ENCODE data around the gene SOS2. TPM values are rescaled to one million over a fixed set of nuclear protein-coding genes. Genes with fewer than 3 reads are reported as not detected.

SOS2 gene
- total RNA-seq (ENCODE audit: insufficient read depth, low replicate concordance) = 29.9 TPM

DNA sequence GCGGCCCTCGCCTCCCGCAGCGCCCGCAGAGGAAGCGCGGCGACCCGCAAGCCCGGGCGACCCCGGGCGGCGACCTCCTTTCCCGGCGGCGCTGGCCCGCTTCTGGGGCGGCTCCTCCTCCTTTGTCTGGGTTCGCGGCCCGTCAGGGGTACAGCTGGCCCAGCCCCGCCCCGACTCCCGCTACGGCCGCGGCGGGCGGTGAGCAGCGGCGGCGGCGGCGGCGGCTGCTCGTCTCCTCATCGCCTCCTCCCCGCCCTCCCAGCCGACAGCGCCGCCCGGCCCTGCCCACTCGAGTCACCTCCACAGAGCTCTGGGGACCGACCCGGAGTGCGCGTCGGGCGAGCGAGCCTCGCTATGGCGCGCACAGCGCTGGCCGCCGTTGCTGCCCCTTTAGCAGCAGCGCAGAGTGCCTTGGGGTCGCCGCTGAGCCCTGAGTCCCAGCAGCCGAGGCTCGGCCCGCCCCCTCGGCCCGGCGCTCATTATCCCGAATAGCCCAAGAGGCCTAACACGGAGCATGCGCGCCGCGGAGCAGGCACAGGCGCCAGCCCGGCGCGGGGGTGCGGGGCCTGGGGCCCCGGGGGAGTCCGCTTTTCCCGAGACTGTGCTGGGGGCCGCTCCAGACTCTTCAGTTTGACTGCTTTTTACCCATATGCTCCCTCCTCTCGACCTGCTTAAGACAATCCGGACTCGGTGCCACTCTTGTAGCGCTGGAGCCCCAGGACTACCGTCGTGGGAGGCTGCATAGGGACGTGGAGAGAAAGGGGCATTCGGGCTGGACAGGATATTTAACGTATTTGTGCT is at the start of gene SOS2:
SOS2 (minus strand) TSS at position 104 of the 801 bp plus-strand sequence. CDS start 295 bp downstream, outside the sequence.
- peak; percentile 93 for DNase-seq (ENCODE audit: low spot score)

DNA sequence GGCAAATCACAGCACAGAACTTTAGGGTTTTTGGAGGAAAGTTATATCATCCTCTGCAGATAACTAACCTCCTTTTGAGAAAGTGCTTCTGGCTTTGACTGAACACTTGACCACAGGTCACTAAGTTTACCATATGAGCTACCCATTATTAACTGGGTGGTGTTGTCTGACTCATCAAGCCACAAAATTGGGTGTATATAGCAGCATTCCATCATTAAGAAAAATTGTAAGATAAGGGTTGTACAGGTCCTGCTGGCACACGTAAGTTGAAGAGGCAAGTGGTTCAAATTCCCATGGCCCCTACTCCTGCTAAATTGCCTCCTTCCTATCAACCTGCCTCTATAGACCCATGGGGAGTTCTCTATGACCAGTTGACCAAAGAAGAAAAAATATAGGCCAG is 41.1 kb upstream of the SOS2 start:
- DNase-seq (ENCODE audit: low spot score) = no peak

GRCh38 chr14:50270932-50271331 is 39.6 kb upstream of the SOS2 start:
- DNase-seq (ENCODE audit: low spot score) = no peak

DNA sequence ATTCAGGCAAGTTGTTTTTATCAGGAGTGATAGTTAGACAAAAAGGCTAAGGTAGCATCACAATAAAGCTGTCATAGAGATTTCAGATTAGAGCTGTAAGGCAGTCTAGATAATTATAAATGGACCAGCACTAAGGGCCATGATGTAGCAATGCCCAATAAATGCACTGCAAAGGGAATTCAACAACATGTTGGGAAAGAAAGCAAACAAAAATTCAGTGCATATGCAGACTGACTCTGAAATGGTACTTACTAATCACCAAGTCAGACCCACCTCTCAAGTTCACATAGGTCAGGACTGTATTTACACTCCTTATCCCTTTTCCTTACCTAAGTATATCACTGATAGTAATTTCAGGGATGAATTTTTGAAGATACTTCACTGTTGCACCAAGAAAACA is 33.7 kb upstream of the SOS2 start:
- DNase-seq (ENCODE audit: low spot score) = no peak

- peak; percentile 8 for DNase-seq (ENCODE audit: low spot score)
Observed at GRCh38 chr14:50263321-50263720, 31.9 kb upstream of the SOS2 start.

DNA sequence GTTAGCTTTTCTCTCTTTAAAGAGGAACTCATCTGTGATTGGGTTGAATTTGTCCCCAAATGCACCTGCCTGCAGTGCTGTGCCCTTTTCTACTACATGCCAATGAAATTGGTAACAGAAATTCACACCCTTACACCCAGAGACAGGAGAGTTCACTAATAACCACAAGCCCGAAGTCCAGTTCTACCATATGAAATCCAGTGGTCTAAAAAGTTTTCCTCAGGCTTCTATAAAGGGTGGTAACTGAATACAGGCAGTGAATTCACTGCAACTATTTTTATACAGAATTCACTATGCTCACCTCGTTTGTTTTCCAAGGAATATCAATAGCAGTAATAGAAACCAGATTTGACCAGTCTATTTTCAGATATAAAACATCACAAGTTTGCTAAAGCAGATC is 31.5 kb upstream of the SOS2 start:
- no peak for DNase-seq (ENCODE audit: low spot score)

DNA sequence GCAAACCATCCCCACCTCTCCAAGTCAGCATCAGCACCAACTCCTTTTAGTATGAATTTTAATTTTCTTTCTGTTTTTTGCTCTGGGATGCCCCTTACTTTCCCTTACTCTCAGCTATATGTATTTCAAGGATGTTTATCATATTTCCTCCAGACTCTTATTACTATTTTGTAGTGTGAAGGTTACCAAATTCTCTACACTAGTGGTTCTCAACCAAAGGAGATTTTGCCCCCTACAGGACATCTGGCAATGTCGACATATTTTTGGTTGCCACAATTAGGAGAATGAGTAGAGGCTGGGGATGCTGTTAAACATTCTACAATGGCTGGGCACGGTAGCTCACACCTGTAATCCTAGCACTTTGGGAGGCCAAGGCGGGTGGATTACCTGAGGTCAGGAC is 29.1 kb upstream of the SOS2 start:
- no peak for DNase-seq (ENCODE audit: low spot score)

DNA sequence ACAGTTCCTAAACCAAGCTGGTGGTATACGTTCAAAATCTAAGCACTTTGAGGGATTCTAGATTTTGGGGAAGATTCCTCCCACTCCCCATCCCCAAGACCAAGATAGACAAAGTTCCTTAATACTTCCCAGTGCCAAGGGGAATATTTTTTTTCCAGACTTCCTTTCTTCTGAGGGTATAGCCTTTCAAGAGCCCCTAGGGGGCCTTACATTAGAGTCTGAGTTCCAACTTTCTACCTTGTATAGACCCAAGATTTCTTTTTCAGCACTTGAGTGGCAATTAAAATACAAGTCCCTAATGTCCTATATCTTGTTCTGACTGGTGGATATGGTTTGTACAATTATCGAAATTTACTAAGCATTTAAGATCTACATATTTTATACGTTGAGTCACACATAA is 28.7 kb upstream of the SOS2 start:
- DNase-seq (ENCODE audit: low spot score) = no peak

DNA sequence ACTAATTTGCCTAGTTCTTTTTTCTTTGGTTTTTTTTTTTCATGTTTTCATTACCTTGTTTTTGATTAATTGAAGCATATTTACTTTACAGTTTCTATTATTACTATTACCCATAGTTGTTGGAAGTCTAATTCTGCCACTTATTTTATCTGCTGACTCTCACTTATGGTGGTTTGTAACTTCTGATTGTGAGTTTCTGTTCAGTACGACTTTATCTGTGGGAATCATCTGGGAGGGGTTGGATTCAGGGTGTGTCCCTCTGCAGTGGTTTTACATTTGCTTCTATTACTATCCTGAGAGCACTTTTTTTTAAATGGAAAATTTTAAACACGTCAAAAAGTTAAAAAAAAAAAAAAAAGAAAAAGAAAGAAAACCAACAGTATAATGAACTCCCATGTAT is 26.4 kb upstream of the SOS2 start:
- no peak for DNase-seq (ENCODE audit: low spot score)

- DNase-seq (ENCODE audit: low spot score) = no peak
Observed at GRCh38 chr14:50254248-50254647, 22.9 kb upstream of the SOS2 start.

DNA sequence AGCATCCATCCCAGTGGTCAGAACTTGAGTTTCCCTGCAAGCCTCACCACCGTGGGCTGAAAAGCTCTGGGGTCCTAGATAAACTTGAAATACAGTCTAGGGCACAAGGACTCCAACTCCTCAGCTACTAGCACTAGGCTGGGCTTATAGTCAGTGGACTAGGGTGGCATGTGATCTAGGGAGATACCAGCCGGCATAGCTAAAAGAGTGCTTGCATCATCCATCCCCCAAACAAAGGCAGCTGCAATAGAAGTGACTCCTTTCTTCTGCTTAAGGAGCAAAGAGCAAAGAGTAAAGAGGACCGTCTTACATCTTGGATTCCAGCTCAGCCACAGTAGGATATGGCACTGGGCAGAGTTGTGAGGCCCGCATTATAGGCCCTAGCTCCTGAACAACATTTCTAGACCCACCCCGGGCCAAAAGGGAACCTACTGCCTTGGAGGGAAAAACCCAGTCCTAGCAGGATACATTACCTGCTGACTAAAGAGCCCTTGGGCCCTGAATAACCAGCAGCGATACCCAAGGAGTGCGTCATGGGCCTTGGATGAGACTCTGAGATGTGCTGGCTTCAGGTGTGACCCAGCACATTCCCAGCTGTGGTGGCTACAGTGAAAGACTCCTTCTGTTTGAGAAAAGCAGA is 17.9 kb upstream of the SOS2 start:
- no peak for DNase-seq (ENCODE audit: low spot score)

GRCh38 chr14:50247245-50247644 is 15.9 kb upstream of the SOS2 start:
- DNase-seq (ENCODE audit: low spot score) = no peak

DNA sequence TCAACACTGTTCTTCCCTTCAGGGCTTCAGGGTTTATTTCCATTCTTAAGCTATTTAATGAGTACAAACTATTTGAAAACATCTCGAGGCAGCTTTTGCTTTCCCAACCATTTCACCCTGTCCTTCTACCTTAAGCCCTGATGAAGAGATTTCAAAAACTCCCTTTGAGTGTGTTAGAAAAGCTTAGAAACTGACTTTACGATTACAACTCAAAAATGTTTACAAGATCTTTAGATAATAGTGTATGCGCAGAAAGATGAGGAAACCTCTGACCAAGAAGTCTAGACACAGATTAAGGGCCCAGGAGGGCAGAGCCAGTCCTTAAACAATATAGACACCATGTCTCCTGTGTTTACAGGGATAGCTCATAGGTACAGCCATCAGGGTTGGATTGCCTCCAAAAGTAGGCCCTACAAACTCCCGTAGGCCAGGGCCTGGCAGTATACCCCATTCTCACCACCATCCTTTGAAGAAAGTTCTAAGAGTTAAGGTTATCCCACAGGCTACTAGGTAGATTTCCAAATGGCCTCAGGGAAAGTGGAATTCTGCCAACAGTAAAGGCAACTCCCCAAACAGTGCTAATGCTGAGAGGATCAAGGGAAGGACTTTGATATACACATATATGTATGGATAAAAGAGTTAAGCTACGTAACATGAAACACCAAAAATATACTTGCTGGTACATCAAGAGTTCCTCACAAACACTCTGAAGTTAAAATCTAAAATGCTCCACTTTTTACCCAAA is 11.4 kb upstream of the SOS2 start:
- DNase-seq (ENCODE audit: low spot score) = no peak

DNA sequence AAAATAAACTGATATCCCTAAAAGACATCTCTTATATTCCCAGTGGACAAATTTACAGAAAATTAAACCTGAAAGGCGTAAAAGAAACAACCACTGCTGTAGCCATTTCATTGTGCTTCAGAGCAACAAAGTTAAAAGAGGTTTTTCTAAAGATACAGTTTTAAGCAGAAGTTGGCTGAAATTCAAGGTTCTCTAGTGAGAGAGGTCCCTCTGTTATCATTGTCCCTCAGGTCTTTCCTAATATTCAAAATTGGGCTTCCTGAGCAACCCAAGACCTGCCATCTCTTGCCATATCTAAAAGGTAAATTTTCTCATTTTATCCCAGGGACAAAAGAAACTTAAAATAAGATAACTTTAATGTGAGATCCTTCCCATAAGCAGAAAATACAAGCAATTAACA is 10.7 kb upstream of the SOS2 start:
- no peak for DNase-seq (ENCODE audit: low spot score)

GRCh38 chr14:50237427-50237826 is 6.0 kb upstream of the SOS2 start:
- DNase-seq (ENCODE audit: low spot score) = no peak

- DNase-seq (ENCODE audit: low spot score) = no peak
Observed at GRCh38 chr14:50233951-50234250, 2.5 kb upstream of the SOS2 start.

DNA sequence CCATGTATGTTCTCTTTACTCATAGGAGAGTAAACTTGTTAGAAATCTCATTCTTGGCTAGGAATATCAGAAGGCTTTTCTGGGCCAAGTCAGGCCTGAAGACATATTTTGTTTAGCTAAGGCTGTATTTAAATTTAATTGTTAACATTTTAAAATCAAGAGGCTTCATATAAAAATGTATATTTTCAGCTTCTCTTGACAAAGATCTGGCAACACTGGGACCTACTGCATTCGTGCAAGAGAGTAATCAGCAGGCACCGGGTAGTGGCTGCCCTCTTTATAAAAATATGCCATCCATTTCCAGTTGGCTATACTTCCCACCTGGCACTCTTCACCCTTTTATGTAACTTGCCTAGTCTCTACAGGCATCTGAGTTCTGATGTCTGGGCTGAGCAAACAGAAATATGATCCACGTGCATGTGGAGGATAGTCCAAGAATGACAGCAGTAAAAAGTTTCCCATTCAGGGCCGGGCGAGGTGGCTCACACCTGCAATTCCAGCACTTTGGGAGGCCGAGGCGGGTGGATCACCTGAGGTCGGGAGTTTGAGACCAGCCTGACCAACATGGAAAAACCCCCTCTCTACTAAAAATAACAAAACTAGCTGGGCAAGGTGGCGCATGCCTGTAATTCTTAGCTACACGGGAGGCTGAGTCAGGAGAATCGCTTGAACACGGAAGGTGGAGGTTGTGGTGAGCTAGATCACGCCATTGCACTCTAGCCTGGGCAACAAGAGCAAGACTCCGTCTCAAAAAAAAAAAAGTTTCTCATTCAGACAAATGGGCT is 2.0 kb upstream of the SOS2 start:
- no peak for DNase-seq (ENCODE audit: low spot score)

DNA sequence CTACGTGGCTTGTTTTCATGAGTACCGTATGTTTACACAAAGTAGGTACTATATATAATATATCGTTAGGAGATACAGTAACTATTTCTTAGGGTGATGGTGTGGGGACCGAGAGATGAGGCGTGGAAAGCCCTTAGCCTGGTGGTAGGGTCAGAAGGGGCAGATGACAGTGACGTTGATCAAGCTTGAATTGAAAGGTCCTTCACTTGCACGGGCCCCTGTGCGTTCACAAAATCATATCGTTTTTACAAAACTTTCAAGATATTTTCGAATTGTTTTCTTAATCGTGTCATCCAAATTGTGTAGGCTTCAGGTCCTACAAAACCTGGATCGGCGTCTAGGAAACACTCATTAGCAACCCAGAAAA is 881 bp upstream of the SOS2 start:
- no peak for DNase-seq (ENCODE audit: low spot score)

DNA sequence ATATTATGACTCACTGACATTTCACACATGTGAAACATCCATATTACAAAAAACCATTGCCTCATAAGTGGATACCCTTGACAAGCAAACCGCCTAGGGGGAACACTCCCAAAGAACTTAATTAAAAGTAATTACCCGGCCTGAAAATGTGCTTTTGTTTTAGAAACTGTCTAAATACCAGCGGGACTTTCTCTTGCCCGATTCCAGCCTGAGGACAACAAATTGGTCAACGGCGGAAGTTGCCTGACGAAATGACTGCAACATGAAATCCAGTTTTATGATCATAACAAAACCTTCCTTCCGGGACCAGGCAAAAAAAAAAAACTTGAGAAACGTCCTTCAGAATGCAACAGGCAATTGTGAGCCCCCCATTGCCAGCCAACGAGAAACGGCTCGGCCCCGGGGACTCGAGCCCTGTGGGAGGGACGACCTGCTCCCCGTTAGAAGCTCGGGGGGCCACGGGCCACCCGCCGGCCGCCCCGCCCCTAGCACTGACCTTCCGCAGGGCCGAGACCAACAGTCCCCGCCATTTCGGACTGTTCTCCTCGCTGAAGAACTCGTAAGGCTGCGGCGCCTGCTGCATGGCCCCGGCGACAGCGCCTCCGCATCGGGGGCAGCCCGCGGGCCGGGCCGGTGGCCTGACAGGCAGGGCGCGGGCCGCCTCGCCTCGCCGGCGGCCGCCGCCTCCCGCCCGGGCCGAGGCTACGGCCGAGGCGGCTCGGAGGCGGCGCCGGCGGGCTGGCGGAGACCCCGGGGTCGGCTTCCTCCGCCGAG is 490 bp downstream of the SOS2 start:
- DNase-seq (ENCODE audit: low spot score) = peak; percentile 72

- no peak for DNase-seq (ENCODE audit: low spot score)
Observed at GRCh38 chr14:50230401-50230700, 1.0 kb downstream of the SOS2 start.

DNA sequence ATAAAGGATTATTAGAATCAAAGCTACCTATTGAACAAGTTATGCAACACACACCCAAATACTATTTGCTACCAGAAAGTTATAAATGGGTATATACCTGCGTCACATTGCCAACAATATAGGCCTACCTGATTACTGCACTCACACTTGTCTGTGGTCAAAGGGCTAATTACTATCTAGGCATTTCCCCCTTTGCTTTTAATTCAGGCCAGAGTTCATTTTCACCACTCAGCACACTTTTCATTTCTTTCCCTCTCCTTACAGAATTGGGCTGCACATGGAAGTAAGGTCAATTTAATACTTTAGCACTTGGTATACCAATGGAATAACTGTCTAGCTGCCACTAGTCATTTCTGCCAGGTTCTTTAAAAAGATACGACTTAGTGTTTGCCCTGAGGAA is 1.7 kb downstream of the SOS2 start:
- DNase-seq (ENCODE audit: low spot score) = no peak

DNA sequence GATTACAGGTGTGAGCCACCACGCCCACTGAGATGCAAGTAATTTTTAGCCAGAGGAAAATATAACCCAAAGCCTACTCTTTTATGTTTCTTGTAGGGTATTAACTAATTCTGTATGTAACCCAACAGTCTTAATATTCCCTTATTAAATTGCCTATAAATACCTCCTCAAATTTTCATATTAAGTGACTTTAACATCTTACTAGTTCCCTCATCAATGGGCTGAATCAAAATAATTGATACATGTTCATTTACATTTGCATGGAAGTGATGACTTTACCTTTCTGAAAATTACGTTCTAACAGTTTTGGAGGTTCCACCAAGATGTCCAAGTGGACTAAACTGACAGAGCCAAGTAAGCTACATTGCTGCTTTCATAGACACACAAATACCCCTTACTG is 3.1 kb downstream of the SOS2 start:
- DNase-seq (ENCODE audit: low spot score) = no peak

All from umbilical cord (tissue), 2 donors.